Stimulated activated CD4-positive, alpha-beta T cell treated with anti-CD3 and anti-CD28 coated beads, Interleukin-2, amount 100 ng/mL, for 24 hours (primary cell): ENCODE results near the gene MALT1.
A peak's percentile ranks its signal among the peaks of the same experiment; 100 is the strongest.
"Not testable (repeated sequence)": the region's sequence is repeated elsewhere in the genome, so short reads cannot be mapped to it uniquely, and the experiment has no call there.

Source experiments
- DNase-seq, 2 donors: peaks; one replicate each; pipeline ENCODE4 v3.0.0-alpha.2; 2020

The MALT1 gene

DNA sequence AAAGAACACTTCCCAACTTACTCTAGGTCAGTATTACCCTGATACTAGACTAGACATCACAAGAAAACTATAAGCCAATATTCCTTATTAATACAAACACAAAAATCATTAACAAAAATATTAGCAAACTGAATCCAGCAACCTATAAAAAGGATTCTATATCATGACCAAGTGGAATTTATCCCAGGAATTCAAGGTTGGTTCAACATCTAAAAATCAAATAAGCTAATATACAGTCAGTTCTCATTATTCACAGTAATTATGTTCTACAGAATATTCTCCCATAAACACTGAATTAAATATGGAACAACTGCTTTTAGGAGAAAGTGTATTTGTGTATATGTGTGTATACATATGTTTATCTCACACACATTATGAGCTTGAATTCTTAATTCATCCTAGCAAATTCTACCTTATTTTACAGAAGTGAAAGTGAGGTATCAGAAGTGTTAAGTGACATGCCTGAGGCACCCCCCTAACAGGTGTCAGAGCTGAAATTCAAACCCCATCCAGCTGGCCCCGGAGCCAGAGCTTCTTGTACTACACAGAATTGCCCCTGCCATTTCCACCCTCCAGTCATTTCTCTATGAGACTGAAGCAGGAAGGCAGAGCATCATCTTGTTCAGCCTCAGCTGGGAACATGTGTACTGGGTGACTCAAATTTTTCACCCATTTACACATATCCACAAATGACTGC lies 77.8 kb downstream of the MALT1 start:
- DNase-seq = no peak

DNA sequence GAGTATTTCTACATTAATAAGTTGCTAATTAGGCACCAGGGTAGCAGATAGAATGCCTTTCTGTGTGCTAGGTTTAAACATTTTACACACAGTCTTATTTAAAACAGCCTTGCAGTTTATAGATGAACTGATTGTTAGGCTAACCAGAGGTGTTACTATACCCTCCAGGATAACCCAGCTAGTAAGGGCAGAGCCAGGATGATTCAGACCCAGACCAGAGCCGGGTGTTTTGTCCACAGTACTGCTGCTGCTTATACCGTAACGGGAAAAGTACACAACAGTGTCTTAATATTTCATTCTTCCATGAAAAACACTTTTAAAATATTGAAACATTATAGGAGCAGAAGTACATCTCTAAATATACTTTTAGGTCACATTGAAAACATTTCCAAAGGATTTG lies 82.7 kb downstream of the MALT1 start:
- no peak for DNase-seq

DNA sequence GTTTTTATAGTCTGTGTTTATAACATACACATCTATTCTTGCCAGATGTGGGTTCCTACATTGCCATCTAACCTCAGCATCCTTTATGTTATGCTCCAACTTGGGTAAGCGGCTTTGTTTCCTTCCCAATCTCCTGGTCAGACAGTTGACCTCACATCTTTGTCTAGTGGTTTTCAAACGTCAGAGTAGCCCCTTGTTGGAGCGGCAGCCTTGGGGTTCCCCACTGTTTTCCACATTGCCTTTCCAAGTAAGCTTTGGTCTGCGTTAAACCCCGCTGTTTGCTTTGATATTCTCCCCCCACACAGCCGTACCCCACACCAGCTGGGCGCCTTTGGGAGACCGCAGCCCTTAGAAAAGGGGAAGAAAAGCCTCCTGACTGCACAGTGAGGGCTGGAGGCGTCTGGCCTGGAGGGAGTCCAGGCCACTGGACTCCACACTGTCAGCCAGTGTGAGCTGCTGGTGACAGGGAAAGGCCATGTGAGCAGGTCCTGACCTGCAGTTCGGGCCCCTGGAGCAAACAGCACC lies 83.3 kb downstream of the MALT1 start:
- no peak for DNase-seq

DNA sequence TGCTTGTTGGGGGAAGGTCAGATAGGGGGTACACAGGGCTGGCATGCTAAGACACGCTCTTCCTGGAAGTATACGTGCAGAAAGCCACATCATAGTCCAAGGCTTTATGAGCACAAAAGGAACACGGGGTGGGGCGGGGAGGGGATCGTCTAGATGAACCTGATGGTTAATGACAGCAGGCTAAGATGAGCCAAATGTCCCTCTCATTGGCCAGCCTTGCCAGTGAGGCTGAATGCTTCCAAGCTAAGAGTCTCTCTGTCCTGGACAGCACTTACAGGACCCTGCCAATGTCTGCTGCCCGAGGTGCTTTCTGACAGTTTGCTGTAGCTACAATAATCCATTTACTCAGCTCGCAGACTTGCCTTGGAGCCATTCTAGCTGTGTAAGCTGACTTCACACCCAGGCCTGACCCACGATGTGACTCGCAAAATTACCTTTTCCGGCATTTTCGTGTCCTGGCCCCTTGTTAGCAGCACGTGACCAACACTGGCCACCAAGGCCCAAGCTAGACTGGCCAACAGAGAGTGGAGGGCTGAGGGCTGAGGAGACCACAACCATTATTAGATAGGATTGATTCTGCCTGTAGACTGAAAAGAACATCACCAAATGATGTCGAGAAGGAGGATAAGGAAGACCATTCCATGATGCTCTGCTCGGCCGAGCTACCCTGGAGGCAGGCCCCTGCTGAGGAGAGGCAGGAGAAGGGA lies 84.2 kb downstream of the MALT1 start:
- DNase-seq = peak in 1 of 2 donors; percentile 17

DNA sequence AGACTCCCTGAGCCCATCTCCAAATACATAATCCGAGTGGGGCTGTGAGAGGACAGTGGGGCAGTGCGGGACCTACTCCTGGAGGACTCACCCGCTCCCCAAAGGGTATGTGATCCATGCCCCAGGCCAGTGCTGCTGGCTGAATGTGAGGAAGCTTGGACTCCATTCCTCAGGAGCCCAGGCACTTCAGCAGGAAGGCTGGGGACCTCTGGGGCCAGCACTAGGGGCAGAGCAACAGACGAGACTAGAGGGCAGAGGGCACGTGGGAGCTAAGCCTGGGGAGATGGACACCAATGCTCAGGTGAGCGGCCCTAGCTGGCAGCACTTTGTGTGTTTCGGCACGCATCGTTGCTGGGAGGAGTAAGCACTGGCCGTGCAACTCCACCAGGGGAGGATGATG lies 84.9 kb downstream of the MALT1 start:
- no peak for DNase-seq

DNA sequence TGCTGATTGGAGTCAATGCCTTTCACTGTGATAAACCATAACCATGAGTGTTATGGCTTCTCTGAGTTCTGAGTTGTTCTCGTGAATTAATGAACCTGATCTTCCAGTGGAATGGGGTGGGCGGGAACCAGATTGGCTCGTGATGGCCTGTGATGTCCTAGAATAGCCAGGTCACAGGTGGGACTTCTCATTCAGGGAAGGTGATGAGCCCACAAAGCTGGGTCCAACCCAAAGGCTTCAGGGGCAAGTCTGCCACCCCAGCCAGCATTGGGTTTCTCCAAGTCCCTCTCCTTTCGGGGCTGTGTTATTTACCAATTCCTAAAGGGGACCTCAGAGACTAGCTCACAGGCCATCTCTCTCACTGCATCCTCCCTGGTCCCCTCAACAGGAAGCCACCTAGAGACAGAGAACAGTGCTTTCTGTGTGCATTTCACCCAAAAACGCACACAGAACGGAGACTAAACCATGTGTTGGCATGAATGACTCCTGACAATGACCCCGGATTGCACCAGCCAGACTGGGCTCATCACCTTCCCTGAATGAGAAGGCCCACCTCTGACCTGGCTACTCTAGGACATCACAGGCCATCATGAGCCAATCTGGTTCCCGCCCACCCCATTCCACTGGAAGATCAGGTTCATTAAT lies 85.5 kb downstream of the MALT1 start:
- DNase-seq = no peak

DNA sequence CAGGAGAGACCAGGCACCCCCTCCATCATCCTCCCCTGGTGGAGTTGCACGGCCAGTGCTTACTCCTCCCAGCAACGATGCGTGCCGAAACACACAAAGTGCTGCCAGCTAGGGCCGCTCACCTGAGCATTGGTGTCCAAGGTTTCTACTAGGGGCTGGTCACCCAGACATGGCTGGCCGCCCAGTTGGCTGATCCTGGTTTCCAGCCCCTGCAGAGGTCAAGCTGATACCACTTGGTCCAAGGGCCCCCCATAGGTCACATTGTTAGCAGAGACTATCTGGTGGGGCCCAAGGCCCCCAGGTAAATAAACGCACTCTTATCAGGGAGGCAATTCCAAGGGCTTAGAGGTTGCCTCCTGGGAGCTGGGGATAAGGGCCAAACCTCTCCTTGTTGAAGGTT lies 86.1 kb downstream of the MALT1 start:
- not testable (repeated sequence) for DNase-seq

DNA sequence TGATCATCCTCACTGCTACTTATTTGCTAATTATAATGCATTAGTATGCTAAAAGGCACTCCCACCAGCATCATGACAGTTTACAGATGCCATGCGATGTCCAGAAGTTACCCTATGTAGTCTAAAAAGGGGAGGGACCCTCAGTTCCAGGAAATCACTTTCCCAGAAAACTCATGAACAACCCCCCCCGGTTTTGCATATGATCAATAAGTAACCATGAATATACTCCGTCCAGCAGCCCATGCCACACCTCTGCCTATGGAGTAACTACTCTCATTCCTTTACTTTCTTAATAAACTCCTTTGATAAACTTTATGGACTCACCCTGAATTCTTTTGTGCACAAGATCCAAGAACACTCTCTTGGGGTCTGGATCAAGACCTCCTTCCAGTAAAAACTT lies 86.8 kb downstream of the MALT1 start:
- no peak for DNase-seq

DNA sequence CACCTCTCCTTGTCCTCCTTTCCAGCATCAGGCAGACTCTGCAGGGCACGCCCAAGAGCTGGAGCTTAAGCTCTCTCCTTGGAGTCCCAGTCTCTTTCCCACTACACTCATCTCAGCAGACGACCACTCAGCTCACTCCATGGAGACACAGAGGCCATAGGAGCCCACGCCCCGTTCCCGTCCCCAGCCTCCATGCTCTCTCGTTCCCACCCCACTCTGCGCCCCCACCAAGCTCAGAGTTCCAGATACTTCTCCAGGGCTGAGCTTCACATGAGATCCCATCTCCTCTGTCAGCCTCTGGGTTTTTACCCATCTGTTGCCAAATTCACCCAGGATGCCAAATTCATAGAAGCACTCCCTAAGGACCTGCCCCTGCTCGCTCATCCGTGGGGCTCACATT lies 87.3 kb downstream of the MALT1 start:
- DNase-seq = no peak

DNA sequence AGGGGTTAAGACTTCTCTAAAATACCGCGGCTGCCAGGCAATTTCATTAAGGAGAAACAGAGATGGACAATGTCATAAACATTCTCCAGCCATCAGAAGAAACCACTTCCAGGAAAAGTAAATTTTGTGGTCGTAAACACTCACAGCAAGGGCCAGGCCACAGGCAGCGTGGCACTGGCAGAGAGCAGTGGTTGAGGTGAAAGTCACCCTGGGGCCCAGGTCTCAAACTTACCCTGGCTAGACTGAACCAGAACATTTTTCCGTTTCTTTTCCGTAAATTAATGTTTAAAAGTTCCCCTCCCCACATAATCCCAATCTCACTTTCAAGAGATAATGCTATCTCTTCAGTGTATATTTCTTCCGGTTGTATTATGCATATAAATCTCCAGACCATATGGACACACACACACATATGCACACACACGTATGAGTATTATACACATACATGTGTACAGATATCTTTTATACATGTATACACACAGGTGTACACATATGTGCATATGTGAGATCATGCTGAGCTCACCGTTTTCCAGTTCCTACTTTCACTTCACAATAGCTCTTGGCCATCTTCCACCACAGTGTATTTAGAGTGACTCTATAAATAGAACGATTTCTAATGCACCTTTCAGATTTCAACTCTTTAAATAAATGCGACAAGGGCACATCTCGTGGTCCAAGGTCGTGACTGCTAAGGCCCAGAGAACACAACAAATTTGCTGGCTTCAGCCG lies 90.1 kb downstream of the MALT1 start:
- no peak for DNase-seq

DNA sequence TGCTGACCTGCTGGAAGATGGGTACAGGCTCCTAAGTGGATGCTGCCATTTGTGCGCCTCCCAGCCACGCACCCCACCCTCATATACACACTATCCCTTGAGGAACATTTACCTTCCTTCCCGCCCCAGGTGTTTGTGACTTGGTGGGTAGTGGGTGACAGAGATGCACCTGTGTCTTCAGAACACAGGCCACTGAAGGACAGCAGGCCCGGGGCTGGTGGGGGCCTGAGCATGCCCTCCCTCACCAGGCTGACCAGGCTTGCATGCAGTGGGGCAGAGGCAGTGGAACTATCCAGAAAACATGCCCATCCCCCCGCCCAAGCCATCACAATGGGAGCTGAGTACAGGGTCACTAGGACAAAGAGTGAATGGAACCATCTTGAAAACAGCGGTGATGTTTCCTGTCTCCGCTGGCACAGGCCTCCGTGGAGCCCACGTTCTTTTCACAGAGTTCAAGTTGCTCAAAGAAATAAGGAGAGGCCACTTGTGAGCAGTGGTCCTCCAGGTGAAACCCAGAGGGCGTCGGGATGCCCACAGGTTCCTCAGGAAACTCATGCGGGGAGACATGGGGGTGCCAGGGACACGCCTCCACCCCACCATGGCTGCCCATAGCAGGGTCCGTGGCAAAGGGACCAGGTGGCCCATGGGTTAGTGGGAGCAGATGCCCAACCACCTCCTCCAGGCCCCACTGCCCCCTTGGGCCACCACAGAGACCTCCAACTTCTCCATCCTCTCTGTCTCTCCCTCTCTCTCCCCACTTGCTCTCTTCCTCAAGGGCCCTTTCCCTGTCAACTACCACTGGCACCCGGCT lies 90.9 kb downstream of the MALT1 start:
- no peak for DNase-seq

DNA sequence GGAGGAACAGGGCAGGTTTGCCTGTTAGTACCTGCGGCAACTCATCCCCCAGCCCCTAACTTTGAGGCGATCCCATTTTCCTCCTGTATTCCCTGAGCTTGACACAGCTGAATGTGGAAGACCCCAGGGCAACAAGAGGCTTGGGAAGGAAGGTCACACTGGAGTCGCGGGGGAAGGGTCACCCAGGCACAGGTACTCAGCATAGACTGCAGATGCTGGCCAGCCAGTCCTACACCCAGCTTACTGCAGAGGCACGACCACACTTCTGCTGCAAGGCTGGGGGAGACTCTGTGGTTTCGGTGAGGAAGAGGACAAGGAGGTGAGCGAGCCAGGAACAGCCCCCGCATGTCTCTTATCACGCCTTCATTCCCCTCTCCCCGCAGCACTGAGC lies 91.5 kb downstream of the MALT1 start:
- no peak for DNase-seq

DNA sequence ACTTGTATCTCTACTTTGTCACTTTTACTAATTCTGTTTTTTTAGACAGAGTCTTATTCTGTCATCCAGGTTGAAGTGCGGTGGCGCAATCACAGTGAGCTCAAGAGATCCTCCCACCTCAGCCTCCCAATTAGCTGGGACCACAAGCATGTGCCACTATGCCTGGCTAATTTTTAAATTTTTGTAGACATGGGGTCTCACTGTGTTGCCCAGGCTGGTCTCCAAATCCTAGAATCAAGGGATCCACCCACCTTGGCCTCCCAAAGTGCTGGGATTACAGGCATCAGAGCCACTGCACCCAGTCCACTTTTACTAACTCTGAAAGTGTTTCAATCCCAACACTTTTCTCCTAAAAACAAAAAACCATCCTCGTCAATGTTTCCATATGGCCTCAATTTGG lies 94.9 kb downstream of the MALT1 start:
- DNase-seq = no peak

DNA sequence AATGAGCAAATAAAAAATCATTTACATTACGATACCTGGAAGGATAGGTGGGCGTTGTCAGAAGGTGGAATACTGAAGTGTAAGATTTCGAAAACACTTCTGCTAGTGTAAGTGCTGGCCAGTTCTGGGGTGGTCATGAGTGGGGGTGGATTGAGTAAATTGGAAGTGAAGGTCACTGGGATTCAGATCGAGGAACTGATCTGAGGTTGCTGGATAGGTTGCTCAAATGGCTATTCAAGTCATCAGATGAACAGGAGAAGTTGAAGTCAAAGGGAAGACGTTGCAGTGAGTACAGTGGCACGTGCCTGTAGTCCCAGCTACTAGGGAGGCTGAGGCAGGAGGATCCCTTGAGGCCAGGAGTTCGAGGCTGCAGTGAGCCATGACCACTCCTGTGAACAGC lies 95.7 kb downstream of the MALT1 start:
- no peak for DNase-seq

DNA sequence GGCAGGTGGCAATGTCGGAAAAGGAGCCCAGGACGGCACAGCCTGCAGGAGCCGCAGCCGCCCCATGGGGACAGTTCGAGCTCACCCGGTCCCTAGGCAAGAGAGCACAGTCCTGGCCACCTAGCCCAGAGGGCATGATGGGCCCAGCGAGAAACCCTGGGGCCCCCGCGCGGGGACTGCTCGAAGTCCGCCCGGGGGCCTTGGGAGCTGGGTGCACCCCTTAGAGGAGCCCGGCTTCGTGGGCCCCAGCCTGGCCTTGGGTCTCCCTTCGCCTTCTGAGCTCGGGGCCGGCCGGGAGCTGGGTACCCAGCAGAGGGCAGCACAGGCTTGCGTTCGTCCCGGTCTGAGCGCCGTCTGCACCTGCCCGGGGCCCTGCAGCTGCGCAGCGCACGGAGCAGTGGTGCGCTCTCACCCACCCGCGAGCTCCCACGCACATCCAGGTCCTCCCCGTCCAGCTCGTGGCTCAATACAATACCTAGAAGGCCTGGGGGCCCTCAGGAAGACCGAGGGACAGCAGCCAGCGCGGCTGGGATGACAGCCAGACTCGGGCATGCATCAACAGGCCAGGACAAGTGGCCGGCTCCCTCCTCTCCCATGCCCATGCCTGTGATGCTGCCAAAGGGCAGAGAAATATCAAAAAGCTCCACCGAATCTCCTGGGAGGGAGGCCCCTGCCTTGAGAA lies 97.2 kb downstream of the MALT1 start:
- peak; percentile 77 to 85 for DNase-seq

DNA sequence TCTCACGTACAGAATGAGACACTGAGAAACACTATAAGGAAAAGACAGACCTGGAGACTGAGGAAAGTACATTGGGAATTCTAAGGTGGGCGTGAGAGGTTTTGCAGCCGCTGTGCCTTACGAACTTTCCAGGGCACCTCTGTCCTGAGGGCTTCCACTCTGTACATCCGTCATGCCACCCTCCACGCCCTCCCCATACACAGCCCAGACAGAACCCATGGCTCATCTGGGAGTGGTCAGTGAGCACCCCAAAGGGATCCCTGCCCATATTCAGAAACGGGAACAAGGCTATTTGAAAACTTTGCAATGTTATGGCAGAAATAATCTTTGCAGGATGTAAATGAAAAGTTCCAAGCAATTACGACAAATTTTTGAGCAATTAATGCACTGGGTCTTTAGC lies 98.1 kb downstream of the MALT1 start:
- DNase-seq = no peak

DNA sequence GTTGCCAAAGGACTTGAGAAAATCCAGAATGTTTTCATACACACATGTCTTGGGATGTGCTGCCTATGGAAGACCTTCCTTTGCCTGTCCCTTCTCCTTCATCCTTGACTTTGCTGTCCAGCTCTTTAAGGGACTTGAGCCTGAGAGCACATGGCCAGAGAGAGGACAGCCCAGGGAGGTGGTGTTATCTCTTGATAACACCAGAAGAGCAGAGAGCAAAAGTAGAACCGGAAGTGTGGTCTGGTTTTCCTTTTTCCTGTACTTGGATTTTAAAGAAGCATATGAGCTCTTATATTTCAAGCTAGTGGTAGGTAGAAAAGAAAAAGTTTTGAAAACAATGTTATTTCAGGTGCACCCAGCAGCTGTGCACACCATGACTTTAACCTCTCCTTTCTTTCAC lies 99.3 kb downstream of the MALT1 start:
- DNase-seq = no peak

DNA sequence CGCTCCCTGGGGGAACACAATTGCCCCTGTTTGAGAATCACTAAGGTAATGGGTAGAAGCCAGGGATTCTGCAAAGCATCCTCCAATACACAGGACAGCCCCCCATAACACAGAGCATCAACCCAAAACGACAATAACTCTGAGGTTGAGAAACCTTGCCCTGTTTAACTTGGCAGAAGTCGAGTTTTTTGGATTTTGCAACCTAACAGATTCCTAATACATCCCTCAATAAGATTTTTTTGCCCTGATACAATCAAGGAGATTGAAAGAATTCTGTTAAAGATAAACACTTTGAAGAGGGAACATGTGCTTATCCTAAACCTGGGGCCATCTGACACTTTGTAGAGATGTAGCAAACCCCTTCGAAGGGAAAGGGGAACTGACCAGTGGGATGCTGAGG lies 100.9 kb downstream of the MALT1 start:
- no peak for DNase-seq

DNA sequence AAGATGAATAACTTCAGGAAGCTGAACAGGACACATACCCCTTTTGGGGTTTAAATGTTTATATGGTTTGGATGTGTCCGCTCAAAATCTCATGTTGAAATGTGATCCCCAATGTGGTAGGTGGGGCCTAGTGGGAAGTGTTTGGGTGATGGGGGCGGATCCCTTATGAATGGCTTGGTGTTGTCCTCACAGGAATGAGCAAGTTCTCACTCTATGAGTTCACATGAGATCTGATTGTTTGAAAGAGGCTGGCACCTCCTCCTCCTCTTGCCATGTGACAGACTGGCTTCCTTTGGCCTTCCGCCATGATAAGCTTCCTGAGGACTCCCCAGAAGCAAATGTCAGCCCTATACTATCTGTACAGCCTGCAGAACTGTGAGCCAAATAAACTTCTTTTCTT lies 104.8 kb downstream of the MALT1 start:
- DNase-seq = no peak

DNA sequence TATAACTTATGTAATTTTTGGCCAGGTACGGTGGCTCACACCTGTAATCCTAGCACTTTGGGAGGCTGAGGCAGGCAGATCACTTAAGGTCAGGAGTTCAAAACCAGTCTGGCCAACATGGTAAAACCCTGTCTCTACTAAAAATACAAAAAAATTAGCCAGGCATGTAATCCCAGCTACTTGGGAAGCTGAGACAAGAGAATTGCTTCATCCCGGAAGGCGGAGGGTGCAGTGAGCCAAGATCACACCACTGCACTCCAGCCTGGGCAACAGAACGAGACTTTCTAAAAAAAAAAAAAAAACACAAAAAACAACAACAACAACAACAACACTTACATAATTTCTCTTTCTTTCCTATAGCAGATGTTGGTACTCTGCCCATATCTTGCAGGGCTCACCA lies 105.3 kb downstream of the MALT1 start:
- DNase-seq = not testable (repeated sequence)

DNA sequence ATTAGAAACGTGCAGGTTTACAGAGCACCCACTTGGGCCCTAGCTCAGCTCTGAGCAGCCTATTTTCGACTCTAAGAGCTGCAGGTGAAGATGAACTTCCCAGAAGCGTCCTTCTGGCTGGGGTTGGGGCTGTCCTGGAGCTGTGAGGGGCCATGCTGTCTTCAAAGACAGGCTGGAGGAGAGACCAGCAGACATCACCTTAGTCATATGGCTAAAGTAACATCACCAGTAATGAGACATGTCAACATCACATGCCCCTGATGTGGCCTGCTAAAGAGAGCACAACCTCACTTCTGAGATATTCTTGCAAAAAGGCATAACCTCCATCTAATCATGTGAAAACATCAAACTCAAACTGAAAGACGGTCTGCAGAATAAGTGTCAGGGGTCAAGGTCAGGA lies 106.2 kb downstream of the MALT1 start:
- DNase-seq = no peak

DNA sequence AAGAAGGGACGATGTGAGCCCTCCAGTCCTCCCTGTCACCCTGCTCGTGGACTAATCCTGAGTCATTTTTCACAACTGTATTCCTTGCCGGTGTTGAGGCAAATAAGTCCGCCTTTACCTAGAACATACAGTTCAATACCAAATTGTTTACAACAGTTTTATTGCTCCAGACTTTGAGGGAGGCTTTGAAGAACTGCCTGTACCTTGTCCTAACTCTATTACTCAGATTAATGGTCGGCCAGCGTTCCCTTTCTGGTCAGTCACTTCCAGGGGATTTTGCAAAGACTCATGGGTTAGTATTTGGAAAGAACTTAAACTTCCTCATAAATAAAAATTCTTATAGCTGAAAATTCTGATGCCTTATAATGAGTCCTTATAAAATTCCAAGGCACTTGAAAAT lies 108.3 kb downstream of the MALT1 start:
- DNase-seq = no peak
